IPS-18c (cell line): ENCODE measurements around the gene CERK.
"Not testable (repeated sequence)": the region's sequence is repeated elsewhere in the genome, so short reads cannot be mapped to it uniquely, and the experiment has no call there.

Experiments used
- H3K4me3 ChIP-seq: 2 replicates; pipeline ENCODE4 v1.7.0; 2013; ENCODE audit warnings: low read depth, mild to moderate bottlenecking, low read length, moderate library complexity; ENCODE audit not compliant: insufficient read depth
- H3K9me3 ChIP-seq: one replicate; pipeline ENCODE4 v1.6.1; 2013; ENCODE audit warnings: mild to moderate bottlenecking, low read length, moderate library complexity; ENCODE audit not compliant: control insufficient read depth, insufficient read depth

The CERK gene

GRCh38 chr22:46654927-46655595 lies 83.0 kb downstream of the CERK start:
- Histone ChIP-seq H3K9me3 (peaks cover 2% of the 10 kb centered on the region), H3K4me3 (no peak overlapping the region)

GRCh38 chr22:46654426-46654825 lies 83.6 kb downstream of the CERK start:
- Histone ChIP-seq H3K9me3 (peaks cover 2% of the 10 kb centered on the region), H3K4me3 (no peak overlapping the region)

GRCh38 chr22:46653596-46653995 lies 84.5 kb downstream of the CERK start:
- no peaks in the 10 kb centered on the region for H3K9me3 ChIP-seq

GRCh38 chr22:46652847-46653331 lies 85.2 kb downstream of the CERK start:
- no peaks in the 10 kb centered on the region for H3K9me3 ChIP-seq
- no peak overlapping the region for H3K4me3 ChIP-seq

More at GRCh38 chr22:46653596-46653995, 84.5 kb downstream of the CERK start:
- no peak overlapping the region for H3K4me3 ChIP-seq

GRCh38 chr22:46652081-46652846 lies 85.8 kb downstream of the CERK start:
- Histone ChIP-seq H3K4me3 (no peak overlapping the region), H3K9me3 (no peaks in the 10 kb centered on the region)

- Histone ChIP-seq H3K4me3 (no peak overlapping the region), H3K9me3 (peaks cover 2% of the 10 kb centered on the region)
Measured at GRCh38 chr22:46651316-46651715, 86.7 kb downstream of the CERK start.

- Histone ChIP-seq H3K4me3 (no peak overlapping the region), H3K9me3 (peaks cover 2% of the 10 kb centered on the region)
Measured at GRCh38 chr22:46650078-46650810, 87.8 kb downstream of the CERK start.

GRCh38 chr22:46649141-46650077 lies 88.6 kb downstream of the CERK start:
- Histone ChIP-seq H3K4me3 (no peak overlapping the region), H3K9me3 (peaks cover 2% of the 10 kb centered on the region)

GRCh38 chr22:46648225-46648820 lies 89.7 kb downstream of the CERK start:
- H3K9me3 ChIP-seq, H3K4me3 ChIP-seq: not testable (repeated sequence)

GRCh38 chr22:46646531-46647215 lies 91.4 kb downstream of the CERK start:
- peaks cover 2% of the 10 kb centered on the region for H3K9me3 ChIP-seq
- H3K4me3 ChIP-seq = no peak overlapping the region

- H3K9me3 ChIP-seq, H3K4me3 ChIP-seq: not testable (repeated sequence)
Measured at GRCh38 chr22:46642840-46643480, 95.1 kb downstream of the CERK start.

GRCh38 chr22:46641811-46642266 lies 96.2 kb downstream of the CERK start:
- H3K9me3 ChIP-seq = peaks cover 2% of the 10 kb centered on the region
- H3K4me3 ChIP-seq = no peak overlapping the region

- no peaks in the 10 kb centered on the region for H3K9me3 ChIP-seq
- no peak overlapping the region for H3K4me3 ChIP-seq
Measured at GRCh38 chr22:46640293-46641055, 97.6 kb downstream of the CERK start.

- no peak overlapping the region for H3K4me3 ChIP-seq
- H3K9me3 ChIP-seq = no peaks in the 10 kb centered on the region
Measured at GRCh38 chr22:46639843-46640242, 98.2 kb downstream of the CERK start.
